NT2/D1 (cell line): ENCODE results near the gene FGFBP1.
"Not testable (repeated sequence)": the region's sequence is repeated elsewhere in the genome, so short reads cannot be mapped to it uniquely, and the experiment has no call there.

Experiments
- DNase-seq: peaks from one replicate; pipeline ENCODE4 v3.0.0-alpha.2; 2011; ENCODE audit warnings: low read depth, low spot score
- H3K27me3 ChIP-seq: 2 replicates; pipeline ENCODE4 v1.6.0; 2011; ENCODE audit warnings: mild to moderate bottlenecking; ENCODE audit not compliant: insufficient read length, insufficient read depth
- H3K36me3 ChIP-seq: 2 replicates; pipeline ENCODE4 v1.6.1; 2011; ENCODE audit warnings: mild to moderate bottlenecking, low read length, mixed read lengths; ENCODE audit not compliant: insufficient read depth, insufficient read length
- H3K4me1 ChIP-seq: 2 replicates; pipeline ENCODE4 v1.5.1; 2011; ENCODE audit not compliant: insufficient read depth, insufficient read length
- H3K4me3 ChIP-seq: 2 replicates; pipeline ENCODE4 v1.5.1; 2011; ENCODE audit warnings: low read depth; ENCODE audit not compliant: insufficient read length
- H3K9ac ChIP-seq: 2 replicates; pipeline ENCODE4 v1.6.0; 2011; ENCODE audit warnings: low read depth; ENCODE audit not compliant: insufficient read length
- H3K9me3 ChIP-seq: 2 replicates; pipeline ENCODE4 v1.5.1; 2011; ENCODE audit warnings: mild to moderate bottlenecking, low read length; ENCODE audit not compliant: insufficient read depth
- SUZ12 ChIP-seq: IDR thresholded peaks from 2 replicates; pipeline ENCODE4 v1.6.1; 2011; ENCODE audit not compliant: insufficient read length, insufficient read depth; ENCODE audit errors: extremely low read depth
- YY1 ChIP-seq: IDR thresholded peaks from 2 replicates; pipeline ENCODE4 v1.6.1; 2011; ENCODE audit not compliant: insufficient read length, insufficient read depth
- ZNF274 ChIP-seq: IDR thresholded peaks from 2 replicates; pipeline ENCODE4 v1.6.1; 2011; ENCODE audit warnings: mild to moderate bottlenecking, low read depth, low read length

FGFBP1 gene

DNA sequence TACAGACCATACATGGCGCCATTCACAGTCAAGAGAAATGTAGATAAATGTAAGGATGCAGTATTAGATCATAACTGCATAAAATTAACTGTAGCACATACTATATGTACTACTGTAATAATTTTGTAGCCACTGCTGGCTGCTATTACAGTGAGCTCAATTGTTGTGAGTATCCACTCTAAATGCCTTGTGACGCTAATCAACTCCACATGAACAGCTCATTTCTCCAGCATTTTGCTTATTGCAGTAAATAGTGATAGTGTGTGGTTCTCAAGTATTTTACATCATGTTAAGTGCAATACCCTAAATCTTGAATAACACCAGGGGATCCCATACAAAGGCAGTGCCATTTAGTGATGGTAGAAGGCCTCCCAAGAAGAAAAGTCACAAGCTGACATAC, 21.2 kb downstream of the FGFBP1 start:
- TF ChIP-seq YY1, result no peak
- no peak for TF ChIP-seq ZNF274
- TF ChIP-seq SUZ12, result no peak

DNA sequence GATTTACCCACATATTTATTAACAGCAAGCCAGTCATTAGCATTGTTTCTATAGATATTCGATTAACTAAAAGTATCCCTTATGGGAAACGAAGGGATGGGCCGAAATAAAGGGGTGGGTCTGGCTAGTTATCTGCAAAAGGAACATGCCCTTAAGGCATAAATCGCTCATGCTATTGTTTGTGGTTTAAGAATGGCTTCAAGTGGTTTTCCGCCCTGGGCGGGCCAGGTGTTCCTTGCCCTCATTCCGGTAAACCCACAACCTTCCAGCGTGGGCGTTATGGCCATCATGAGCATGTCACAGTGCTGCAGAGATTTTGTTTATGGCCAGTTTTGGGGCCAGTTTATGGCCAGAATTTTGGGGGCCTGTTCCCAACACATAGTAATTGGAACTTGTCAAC, 22.2 kb downstream of the FGFBP1 start:
- DNase-seq, H3K9me3 ChIP-seq, H3K36me3 ChIP-seq, H3K4me1 ChIP-seq, H3K9ac ChIP-seq, H3K27me3 ChIP-seq, H3K4me3 ChIP-seq: not testable (repeated sequence)

More for the DNA sequence above, 21.2 kb downstream of the FGFBP1 start:
- H3K36me3 ChIP-seq, result no peaks in the 10 kb centered on the region
- no peaks in the 10 kb centered on the region for H3K4me1 ChIP-seq
- no peaks in the 10 kb centered on the region for H3K27me3 ChIP-seq
- no peak overlapping the region for H3K4me3 ChIP-seq
- no peak overlapping the region for H3K9ac ChIP-seq
- DNase-seq, result no peak
- no peaks in the 10 kb centered on the region for H3K9me3 ChIP-seq

DNA sequence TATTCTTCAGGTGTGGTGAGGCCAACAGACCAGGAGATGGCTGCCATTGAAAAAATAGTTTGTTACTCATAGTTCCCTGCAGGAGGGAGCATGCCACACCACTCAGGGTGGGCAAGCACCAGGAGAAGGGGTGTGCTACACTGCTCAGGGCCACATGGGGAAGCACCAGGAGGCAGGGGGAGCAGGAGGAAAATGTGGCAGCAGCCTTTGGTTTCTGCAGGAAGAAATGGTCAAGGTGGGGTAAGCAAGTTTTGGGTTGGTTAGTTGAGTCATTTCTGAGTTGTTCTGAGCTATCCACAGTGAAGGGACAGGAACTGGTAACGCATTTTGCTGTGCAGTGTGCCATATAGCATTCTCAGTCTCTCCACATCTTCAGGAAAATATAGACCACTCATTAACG, 23.8 kb downstream of the FGFBP1 start:
- Histone ChIP-seq H3K27me3 (no peaks in the 10 kb centered on the region), H3K4me1 (no peaks in the 10 kb centered on the region), H3K36me3 (no peaks in the 10 kb centered on the region), H3K9me3 (no peaks in the 10 kb centered on the region), H3K4me3 (no peak overlapping the region), H3K9ac (no peak overlapping the region)
- no peak for TF ChIP-seq YY1
- TF ChIP-seq ZNF274, result no peak
- no peak for TF ChIP-seq SUZ12
- no peak for DNase-seq

DNA sequence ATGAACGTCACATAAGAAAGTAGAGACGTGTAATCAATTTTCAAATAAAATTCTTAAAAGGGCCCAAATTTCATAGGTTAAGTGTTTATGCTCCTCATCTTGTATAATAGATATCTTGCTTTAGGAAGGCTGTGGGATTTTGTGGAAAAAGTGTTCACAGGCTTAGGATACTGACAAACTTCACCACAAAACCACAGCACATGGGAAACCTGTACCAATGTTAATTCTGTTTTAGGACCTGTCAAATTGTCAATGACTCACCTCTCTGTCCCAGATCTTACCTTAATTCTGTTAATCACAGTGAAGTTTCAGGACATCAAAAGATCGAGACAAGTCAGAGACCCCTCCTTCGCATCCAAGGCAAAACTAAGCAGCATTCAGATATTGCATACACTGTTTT, 24.2 kb downstream of the FGFBP1 start:
- TF ChIP-seq YY1, result no peak
- Histone ChIP-seq H3K27me3 (no peaks in the 10 kb centered on the region), H3K9me3 (no peaks in the 10 kb centered on the region), H3K9ac (no peak overlapping the region), H3K4me3 (no peak overlapping the region), H3K4me1 (no peaks in the 10 kb centered on the region), H3K36me3 (no peaks in the 10 kb centered on the region)
- DNase-seq, result no peak

DNA sequence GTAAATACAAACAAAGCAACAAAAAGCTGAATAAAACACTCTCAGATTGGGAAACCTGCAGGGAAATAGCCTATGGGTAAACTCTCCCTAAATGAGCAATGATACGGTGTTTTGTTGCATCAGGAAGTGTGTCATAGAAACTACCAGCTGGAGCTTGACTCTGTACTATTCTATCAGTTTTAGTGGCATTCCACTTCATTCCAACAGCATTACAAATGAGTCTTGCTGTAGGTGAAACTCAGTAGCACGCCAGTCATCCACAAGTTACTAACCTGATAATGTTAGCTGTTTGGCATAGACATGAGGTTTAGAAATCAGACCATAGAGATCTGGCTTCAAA, 24.9 kb downstream of the FGFBP1 start:
- no peaks in the 10 kb centered on the region for H3K9me3 ChIP-seq
- H3K27me3 ChIP-seq, result no peaks in the 10 kb centered on the region
- no peaks in the 10 kb centered on the region for H3K36me3 ChIP-seq
- DNase-seq, result no peak
- TF ChIP-seq SUZ12, result no peak
- no peak for TF ChIP-seq YY1
- TF ChIP-seq ZNF274, result no peak
- H3K4me1 ChIP-seq, result no peaks in the 10 kb centered on the region
- H3K4me3 ChIP-seq, result no peak overlapping the region
- no peak overlapping the region for H3K9ac ChIP-seq

DNA sequence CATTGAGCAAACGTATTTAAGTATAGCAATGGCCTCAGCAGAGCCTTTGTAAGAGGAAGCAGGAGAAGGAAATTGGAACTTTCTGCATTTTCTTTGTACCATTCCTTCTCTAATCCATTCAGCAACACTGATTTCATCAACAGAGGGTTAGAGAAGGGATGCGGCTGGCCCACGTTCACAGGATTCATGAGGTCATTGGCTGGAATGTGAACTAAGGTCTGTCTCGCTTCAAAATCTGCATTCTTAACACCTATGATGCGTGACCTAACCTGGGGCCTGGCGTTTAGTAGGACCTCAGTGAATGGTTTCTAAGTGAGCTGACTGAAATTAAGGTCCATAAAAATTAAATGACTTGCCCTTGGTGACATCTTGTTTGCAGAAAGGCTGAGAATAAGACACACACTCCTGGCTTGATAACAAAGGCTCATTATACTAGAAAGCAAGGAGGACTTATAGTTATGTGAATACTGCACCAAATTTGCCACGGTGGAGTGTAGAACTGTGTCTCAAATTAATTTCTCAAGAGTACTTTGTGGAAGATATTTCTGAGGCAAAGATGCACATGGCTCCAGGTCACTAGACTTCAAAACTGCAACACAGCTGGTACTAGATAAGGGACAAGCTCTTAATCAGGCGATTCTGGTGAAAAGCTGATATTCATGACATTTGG, 25.4 kb downstream of the FGFBP1 start:
- H3K27me3 ChIP-seq, result no peaks in the 10 kb centered on the region
- H3K36me3 ChIP-seq, result no peaks in the 10 kb centered on the region
- TF ChIP-seq ZNF274 (no peak), YY1 (no peak), SUZ12 (no peak)
- H3K9ac ChIP-seq, result no peak overlapping the region
- H3K4me3 ChIP-seq, result no peak overlapping the region
- H3K9me3 ChIP-seq, result no peaks in the 10 kb centered on the region
- no peaks in the 10 kb centered on the region for H3K4me1 ChIP-seq
- no peak for DNase-seq

DNA sequence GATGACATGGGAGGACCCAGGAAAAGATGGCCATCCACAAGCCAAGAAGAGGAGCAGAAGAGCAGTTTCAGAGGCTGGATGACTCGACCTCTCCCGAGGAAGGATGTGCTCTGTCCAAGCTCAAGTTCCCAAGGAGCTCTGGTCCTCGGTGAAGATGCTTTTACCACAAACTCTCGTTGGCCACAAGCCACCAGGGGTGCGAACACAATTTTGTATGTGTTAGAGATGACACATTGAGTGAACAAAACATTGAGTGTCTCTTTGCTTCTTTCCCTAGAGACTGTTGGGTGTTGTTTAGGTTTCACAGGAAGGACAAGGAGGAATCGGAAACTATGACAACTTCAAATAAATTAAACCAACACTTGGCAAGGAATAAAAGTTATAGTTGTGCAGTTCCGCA, 26.3 kb downstream of the FGFBP1 start:
- no peaks in the 10 kb centered on the region for H3K4me1 ChIP-seq

DNA sequence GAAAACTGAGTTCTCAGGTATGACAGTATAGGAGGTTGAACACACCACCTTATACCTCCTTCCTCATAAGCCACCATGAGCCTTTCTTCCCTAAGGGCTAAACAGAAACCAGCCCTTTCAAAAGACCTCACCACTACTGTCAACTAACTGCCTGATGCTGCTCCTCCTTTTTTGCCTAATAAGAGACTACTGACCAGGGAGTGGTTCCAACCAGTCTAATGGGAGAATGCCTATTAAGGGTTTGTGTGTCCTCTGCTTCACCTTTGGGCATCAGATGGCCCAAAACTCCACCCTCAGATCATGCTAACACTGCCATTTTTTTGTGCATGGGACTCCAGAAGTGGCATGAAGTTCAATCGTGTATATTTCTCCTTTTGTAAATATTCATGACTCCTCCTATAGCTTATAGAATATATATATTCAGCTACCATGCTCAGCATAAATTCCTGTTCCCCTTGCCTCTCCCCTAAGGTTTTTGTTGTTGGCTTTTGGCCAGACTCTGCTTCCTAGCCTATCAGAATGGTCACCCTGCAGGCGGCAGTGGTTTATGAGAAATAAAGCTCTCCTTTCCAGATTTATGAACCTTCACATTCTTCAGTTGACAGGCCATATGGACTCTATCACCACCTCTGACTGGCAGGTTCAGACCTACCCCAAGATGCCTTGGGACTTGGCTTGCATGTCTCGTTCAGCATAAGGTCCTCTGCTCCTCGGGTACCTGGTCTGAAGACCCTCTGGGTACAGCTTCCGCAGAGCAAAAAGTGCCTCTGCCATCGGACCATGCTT, 28.2 kb downstream of the FGFBP1 start:
- no peak for DNase-seq
- H3K9me3 ChIP-seq, result peaks cover 4% of the 10 kb centered on the region; the same call in 1 of the 2 replicates
- H3K4me1 ChIP-seq, result no peaks in the 10 kb centered on the region
- H3K36me3 ChIP-seq, result no peaks in the 10 kb centered on the region
- no peak overlapping the region for H3K4me3 ChIP-seq
- no peaks in the 10 kb centered on the region for H3K27me3 ChIP-seq
- TF ChIP-seq YY1 (no peak), SUZ12 (no peak), ZNF274 (no peak)
- no peak overlapping the region for H3K9ac ChIP-seq

More for the DNA sequence above, 26.3 kb downstream of the FGFBP1 start:
- Histone ChIP-seq H3K9me3 (no peaks in the 10 kb centered on the region), H3K9ac (no peak overlapping the region), H3K27me3 (no peaks in the 10 kb centered on the region), H3K4me3 (no peak overlapping the region), H3K36me3 (no peaks in the 10 kb centered on the region)
- TF ChIP-seq ZNF274 (no peak), SUZ12 (no peak), YY1 (no peak)
- no peak for DNase-seq
